DND-41 (cell line): Measurements from ENCODE around the gene PABPN1L.

ENCODE experiments used
- CTCF ChIP-seq: IDR thresholded peaks from 2 replicates; pipeline ENCODE4 v1.5.1; 2012; ENCODE audit warnings: borderline replicate concordance, low read length, moderate library complexity, mild to moderate bottlenecking; ENCODE audit not compliant: poor library complexity, severe bottlenecking; ENCODE audit errors: extremely low read depth
- EZH2 ChIP-seq: IDR thresholded peaks from 3 replicates; pipeline ENCODE4 v1.6.1; 2012; ENCODE audit warnings: borderline replicate concordance, low read depth, mild to moderate bottlenecking, moderate library complexity, low read length, inconsistent platforms; ENCODE audit not compliant: severe bottlenecking

- no peak for TF ChIP-seq EZH2
- TF ChIP-seq CTCF: no peak
These were observed 41.8 kb upstream of the PABPN1L start for GRCh38 chr16:88908307-88908706.
